MM.1S (cell line): ENCODE results near the gene NAB1.

Experiments used
- DNase-seq: peaks from one replicate; pipeline ENCODE4 v3.0.0-alpha.2; 2015
- H2AFZ ChIP-seq: fragments of 300-600 bp; sonication (generic); 2 replicates; pipeline ENCODE4 v1.6.0; 2016; ENCODE audit warnings: antibody characterized with exemption, low read length
- H3F3A ChIP-seq: fragments of 300-600 bp; sonication (generic); 2 replicates; pipeline ENCODE4 v1.6.1; 2016; ENCODE audit warnings: mild to moderate bottlenecking, antibody characterized with exemption, low read length, moderate library complexity, mixed read lengths; ENCODE audit not compliant: insufficient read depth
- H3K27ac ChIP-seq: fragments of 300-600 bp; sonication (generic); 2 replicates; pipeline ENCODE4 v1.5.1; 2016; ENCODE audit warnings: mild to moderate bottlenecking, low read length
- H3K27me3 ChIP-seq: fragments of 300-600 bp; sonication (generic); replicated peaks from 2 replicates; pipeline ENCODE4 v1.6.0; 2016; ENCODE audit warnings: low read length; ENCODE audit not compliant: insufficient read depth
- H3K36me3 ChIP-seq: fragments of 300-600 bp; sonication (generic); replicated peaks from 2 replicates; pipeline ENCODE4 v1.6.1; 2016; ENCODE audit warnings: mild to moderate bottlenecking, low read length, mixed read lengths; ENCODE audit not compliant: insufficient read depth
- H3K4me1 ChIP-seq: fragments of 300-600 bp; sonication (generic); 2 replicates; pipeline ENCODE4 v1.6.1; 2016; ENCODE audit warnings: low read length, mixed read lengths
- H3K4me2 ChIP-seq: fragments of 300-600 bp; sonication (generic); 2 replicates; pipeline ENCODE4 v1.6.0; 2016; ENCODE audit warnings: low read depth, low read length
- H3K4me3 ChIP-seq: fragments of 300-600 bp; sonication (generic); 2 replicates; pipeline ENCODE4 v1.5.1; 2016; ENCODE audit warnings: low read length, mixed read lengths
- H3K79me2 ChIP-seq: fragments of 300-600 bp; sonication (generic); 2 replicates; pipeline ENCODE4 v1.6.1; 2016; ENCODE audit warnings: mixed run types, low read length, mixed read lengths
- H3K9ac ChIP-seq: fragments of 300-600 bp; sonication (generic); 2 replicates; pipeline ENCODE4 v1.6.1; 2016; ENCODE audit warnings: low read length, mixed read lengths
- H3K9me2 ChIP-seq: fragments of 300-600 bp; sonication (generic); replicated peaks from 2 replicates; pipeline ENCODE4 v1.6.1; 2016; ENCODE audit warnings: mild to moderate bottlenecking, low read length, mixed read lengths; ENCODE audit not compliant: insufficient read depth
- H3K9me3 ChIP-seq: fragments of 300-600 bp; sonication (generic); replicated peaks from 2 replicates; pipeline ENCODE4 v1.6.1; 2016; ENCODE audit warnings: mild to moderate bottlenecking, low read length, mixed read lengths; ENCODE audit not compliant: insufficient read depth
- H4K20me1 ChIP-seq: fragments of 300-600 bp; sonication (generic); 2 replicates; pipeline ENCODE4 v1.6.1; 2016; ENCODE audit warnings: mild to moderate bottlenecking, low read length, moderate library complexity, mixed read lengths; ENCODE audit not compliant: insufficient read depth
- EZH2 ChIP-seq: fragments of 300-600 bp; sonication (generic); optimal IDR thresholded peaks from 2 replicates; pipeline ENCODE3; 2017; ENCODE audit warnings: low read depth, mild to moderate bottlenecking, antibody characterized with exemption, low read length, mixed read lengths
- EZH2phosphoT487 ChIP-seq: fragments of 300-600 bp; sonication (generic); IDR thresholded peaks from 2 replicates; pipeline ENCODE4 v1.6.1; 2018; ENCODE audit warnings: antibody characterized with exemption, low read length
- TF ChIP-seq, protein P1 (sequence below): fragments of 300-600 bp; sonication (generic); IDR thresholded peaks from 2 replicates; pipeline ENCODE4 v1.5.1; 2016; ENCODE audit warnings: antibody characterized with exemption, low read length, mixed read lengths

Gene NAB1

DNA sequence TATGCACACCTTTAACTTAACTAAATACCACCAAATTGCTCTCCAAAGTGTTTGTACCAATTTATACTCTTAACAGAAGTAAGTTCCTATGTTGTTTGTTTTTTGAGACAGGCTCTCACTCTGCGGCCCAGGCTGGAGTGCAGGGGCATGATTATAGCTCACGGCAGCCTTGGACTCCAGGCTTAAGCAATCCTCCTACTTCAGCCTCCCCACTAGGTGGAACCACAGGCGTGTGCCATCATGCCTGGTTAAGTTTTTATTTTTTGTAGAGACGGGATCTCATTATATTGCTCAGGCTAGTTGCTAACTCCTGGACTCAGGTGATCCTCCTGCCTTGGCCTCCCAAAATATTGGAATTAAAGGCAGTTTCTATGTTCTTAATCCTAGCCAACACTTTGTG lies 13.1 kb upstream of the NAB1 start:
- Histone ChIP-seq H3K79me2 (no peaks in the 10 kb centered on the region), H3F3A (no peaks in the 10 kb centered on the region), H2AFZ (no peak overlapping the region), H3K4me3 (no peak overlapping the region), H3K4me2 (no peak overlapping the region), H3K9me3 (no peaks in the 10 kb centered on the region), H3K9ac (no peak overlapping the region), H3K27ac (no peak overlapping the region), H3K9me2 (no peaks in the 10 kb centered on the region), H4K20me1 (no peaks in the 10 kb centered on the region), H3K36me3 (no peaks in the 10 kb centered on the region), H3K27me3 (no peaks in the 10 kb centered on the region), H3K4me1 (no peaks in the 10 kb centered on the region)
- no peak for DNase-seq
- TF ChIP-seq, protein P1, sequence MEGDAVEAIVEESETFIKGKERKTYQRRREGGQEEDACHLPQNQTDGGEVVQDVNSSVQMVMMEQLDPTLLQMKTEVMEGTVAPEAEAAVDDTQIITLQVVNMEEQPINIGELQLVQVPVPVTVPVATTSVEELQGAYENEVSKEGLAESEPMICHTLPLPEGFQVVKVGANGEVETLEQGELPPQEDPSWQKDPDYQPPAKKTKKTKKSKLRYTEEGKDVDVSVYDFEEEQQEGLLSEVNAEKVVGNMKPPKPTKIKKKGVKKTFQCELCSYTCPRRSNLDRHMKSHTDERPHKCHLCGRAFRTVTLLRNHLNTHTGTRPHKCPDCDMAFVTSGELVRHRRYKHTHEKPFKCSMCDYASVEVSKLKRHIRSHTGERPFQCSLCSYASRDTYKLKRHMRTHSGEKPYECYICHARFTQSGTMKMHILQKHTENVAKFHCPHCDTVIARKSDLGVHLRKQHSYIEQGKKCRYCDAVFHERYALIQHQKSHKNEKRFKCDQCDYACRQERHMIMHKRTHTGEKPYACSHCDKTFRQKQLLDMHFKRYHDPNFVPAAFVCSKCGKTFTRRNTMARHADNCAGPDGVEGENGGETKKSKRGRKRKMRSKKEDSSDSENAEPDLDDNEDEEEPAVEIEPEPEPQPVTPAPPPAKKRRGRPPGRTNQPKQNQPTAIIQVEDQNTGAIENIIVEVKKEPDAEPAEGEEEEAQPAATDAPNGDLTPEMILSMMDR = no peak
- TF ChIP-seq EZH2phosphoT487 (no peak), EZH2 (no peak)

GRCh38 chr2:190636361-190636760 lies 12.5 kb upstream of the NAB1 start:
- H3K27me3 ChIP-seq = no peaks in the 10 kb centered on the region
- no peaks in the 10 kb centered on the region for H3K9me2 ChIP-seq
- H2AFZ ChIP-seq = no peak overlapping the region
- H3K4me2 ChIP-seq = no peak overlapping the region
- H3F3A ChIP-seq = no peaks in the 10 kb centered on the region
- no peak for DNase-seq
- H3K9ac ChIP-seq = no peak overlapping the region
- H4K20me1 ChIP-seq = no peaks in the 10 kb centered on the region
- H3K9me3 ChIP-seq = no peaks in the 10 kb centered on the region
- no peak overlapping the region for H3K27ac ChIP-seq
- no peaks in the 10 kb centered on the region for H3K36me3 ChIP-seq
- no peaks in the 10 kb centered on the region for H3K79me2 ChIP-seq
- TF ChIP-seq, protein P1 = no peak
- no peak for TF ChIP-seq EZH2phosphoT487
- H3K4me1 ChIP-seq = no peaks in the 10 kb centered on the region
- H3K4me3 ChIP-seq = no peak overlapping the region

GRCh38 chr2:190637281-190637734 lies 11.6 kb upstream of the NAB1 start:
- no peaks in the 10 kb centered on the region for H3K4me1 ChIP-seq
- no peaks in the 10 kb centered on the region for H3K79me2 ChIP-seq
- H3K27me3 ChIP-seq = no peaks in the 10 kb centered on the region
- H3F3A ChIP-seq = no peaks in the 10 kb centered on the region
- no peaks in the 10 kb centered on the region; the same call in 1 of the 2 replicates for H3K36me3 ChIP-seq
- H3K4me2 ChIP-seq = no peak overlapping the region
- no peaks in the 10 kb centered on the region for H4K20me1 ChIP-seq
- H3K9me3 ChIP-seq = no peaks in the 10 kb centered on the region
- H3K27ac ChIP-seq = no peak overlapping the region
- TF ChIP-seq EZH2phosphoT487 = no peak
- no peak for TF ChIP-seq EZH2
- TF ChIP-seq, protein P1 = no peak
- H3K4me3 ChIP-seq = no peak overlapping the region
- DNase-seq = no peak
- H3K9me2 ChIP-seq = no peaks in the 10 kb centered on the region
- no peak overlapping the region for H2AFZ ChIP-seq
- no peak overlapping the region for H3K9ac ChIP-seq
